Small intestine (tissue), 7 donors: Measurements from ENCODE around the gene DDX23. TPM values are rescaled to one million over a fixed set of nuclear protein-coding genes. Genes with fewer than 3 reads are reported as not detected.
"Not testable (repeated sequence)": the region's sequence is repeated elsewhere in the genome, so short reads cannot be mapped to it uniquely, and the experiment has no call there.

ENCODE experiments used
- DNase-seq, 2 donors: peaks; one replicate each; pipeline versions ENCODE4 v3.0.0 to v3.0.0-alpha.2; 2013
- FAIRE-seq: peaks from 2 replicates; lab custom pipeline; 2012; peaks lifted over from hg19 to GRCh38; lab: Jason Lieb, UNC
- H3K27ac ChIP-seq, 3 donors: one replicate each; pipeline ENCODE4 v1.5.1; 2013; ENCODE audit warnings: low read length in 2 of 3, mild to moderate bottlenecking in 2 of 3, control low read depth in 1 of 3, inconsistent platforms in 1 of 3, low read depth in 1 of 3, moderate library complexity in 1 of 3
- H3K27me3 ChIP-seq, 3 donors: one replicate each; pipeline ENCODE4 v1.6.1; 2013; ENCODE audit warnings: low read length in 3 of 3, inconsistent platforms in 1 of 3; ENCODE audit not compliant: control insufficient read depth in 3 of 3, insufficient read depth in 3 of 3
- H3K36me3 ChIP-seq, 3 donors: one replicate each; pipeline ENCODE4 v1.6.1; 2013; ENCODE audit warnings: low read length in 3 of 3, inconsistent platforms in 1 of 3, low read depth in 1 of 3, mild to moderate bottlenecking in 1 of 3, moderate library complexity in 1 of 3; ENCODE audit not compliant: control insufficient read depth in 3 of 3, insufficient read depth in 2 of 3
- H3K4me1 ChIP-seq, 3 donors: one replicate each; pipeline ENCODE4 v1.6.1; 2013; ENCODE audit warnings: low read length in 2 of 3, inconsistent platforms in 1 of 3, low read depth in 1 of 3, mild to moderate bottlenecking in 1 of 3, moderate library complexity in 1 of 3; ENCODE audit not compliant: control insufficient read depth in 3 of 3, insufficient read depth in 2 of 3
- H3K4me3 ChIP-seq, 3 donors: one replicate each; pipeline ENCODE4 v1.5.1; 2013; ENCODE audit warnings: low read length in 3 of 3, control low read depth in 1 of 3, inconsistent platforms in 1 of 3, low read depth in 1 of 3, mild to moderate bottlenecking in 1 of 3, moderate library complexity in 1 of 3
- H3K9me3 ChIP-seq, 2 donors: one replicate each; pipeline ENCODE4 v1.6.1; 2013; ENCODE audit warnings: low read depth in 1 of 2, low read length in 1 of 2; ENCODE audit not compliant: control insufficient read depth in 2 of 2, insufficient read depth in 1 of 2
- WGBS, 3 donors: extraction: QIAGEN DNeasy Blood & Tissue Kit; methylation state at CpG; one replicate each; pipeline ENCODE4 v1.1.7; 2013; 5-methylcytosine and 5-hydroxymethylcytosine counted together
- polyA plus RNA-seq, 4 donors: library from polyadenylated mRNA; stranded (reverse) in 3 of 4; unstranded in 1 of 4; fragments of 200-250 nt in 3 of 4; fragments of 120-200 nt in 1 of 4; gene quantifications; one replicate each; pipeline versions ENCODE4 v1.2.1 to v1.2.3, GENCODE V29; 2013
- donor health status: healthy with polysubstance abuse.
- donor health status: control.
- donor health status: control.
- donor health status: Bipolar disorder and iron deficiency.
- donor health status: healthy.

Gene DDX23
- polyA plus RNA-seq, 4 donors: 53.2 to 85.8 (median 57.1) TPM

DNA sequence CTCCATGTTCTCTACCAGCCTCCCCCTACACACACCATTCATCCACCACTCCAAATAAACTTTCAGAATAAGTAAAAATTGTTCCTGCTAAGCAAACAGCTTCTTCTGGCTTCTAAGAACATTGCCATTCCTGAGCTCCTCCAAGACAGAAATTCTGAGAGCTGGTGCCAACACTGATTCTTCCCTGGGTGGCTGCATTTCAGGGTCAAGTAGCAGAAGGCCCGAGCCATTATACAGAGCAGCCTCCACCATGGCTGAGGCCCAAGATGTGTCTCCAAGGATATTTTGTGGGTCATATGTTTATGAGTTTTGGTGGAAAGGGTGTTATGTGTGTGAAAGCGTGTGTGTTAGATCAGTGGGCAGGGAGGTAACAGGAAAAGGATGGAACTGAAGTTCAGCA lies 17.2 kb upstream of the DDX23 start:
- H3K4me3 ChIP-seq: no peak overlapping the region
- no peaks in the 10 kb centered on the region for H3K9me3 ChIP-seq
- peaks cover 0 to 9% (median 0%) of the 10 kb centered on the region in 3 donors for H3K27me3 ChIP-seq
- FAIRE-seq: no peak
- H3K4me1 ChIP-seq: peaks cover 0 to 7% (median 4%) of the 10 kb centered on the region in 3 donors
- no peaks in the 10 kb centered on the region for H3K36me3 ChIP-seq
- no peak for DNase-seq
- 77 to 81% (median 78%) methylated on average over 2 of the region's 2 CpGs for WGBS, 3 donors
- no peak overlapping the region for H3K27ac ChIP-seq

DNA sequence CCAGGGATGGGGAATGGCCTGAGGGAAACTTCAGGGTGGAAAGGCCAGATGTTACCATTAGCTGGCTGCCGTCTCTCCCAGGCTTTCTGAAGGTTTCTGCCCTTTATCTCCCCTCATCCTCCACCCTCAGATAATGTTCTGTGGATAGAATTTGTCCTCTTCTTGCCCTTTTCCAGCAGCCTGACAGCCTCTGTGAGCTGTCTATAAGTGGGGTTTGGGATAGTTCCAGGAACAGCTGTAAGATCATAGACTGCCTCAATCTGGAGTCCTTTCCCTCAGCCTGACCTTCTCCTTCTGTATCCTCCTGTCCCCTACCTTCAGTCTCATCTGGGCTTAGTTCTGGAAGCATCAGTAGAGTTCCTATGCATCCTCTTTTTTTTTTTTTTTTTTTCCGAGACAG lies 16.5 kb upstream of the DDX23 start:
- no peak for DNase-seq
- 69 to 81% (median 71%) methylated on average over 2 of the region's 2 CpGs for WGBS, 3 donors
- peaks cover 0 to 15% (median 0%) of the 10 kb centered on the region in 3 donors for H3K27me3 ChIP-seq
- FAIRE-seq: no peak
- peaks cover 0 to 7% (median 4%) of the 10 kb centered on the region in 3 donors for H3K4me1 ChIP-seq
- no peaks in the 10 kb centered on the region for H3K36me3 ChIP-seq
- no peak overlapping the region for H3K27ac ChIP-seq
- no peak overlapping the region for H3K4me3 ChIP-seq
- no peaks in the 10 kb centered on the region for H3K9me3 ChIP-seq

DNA sequence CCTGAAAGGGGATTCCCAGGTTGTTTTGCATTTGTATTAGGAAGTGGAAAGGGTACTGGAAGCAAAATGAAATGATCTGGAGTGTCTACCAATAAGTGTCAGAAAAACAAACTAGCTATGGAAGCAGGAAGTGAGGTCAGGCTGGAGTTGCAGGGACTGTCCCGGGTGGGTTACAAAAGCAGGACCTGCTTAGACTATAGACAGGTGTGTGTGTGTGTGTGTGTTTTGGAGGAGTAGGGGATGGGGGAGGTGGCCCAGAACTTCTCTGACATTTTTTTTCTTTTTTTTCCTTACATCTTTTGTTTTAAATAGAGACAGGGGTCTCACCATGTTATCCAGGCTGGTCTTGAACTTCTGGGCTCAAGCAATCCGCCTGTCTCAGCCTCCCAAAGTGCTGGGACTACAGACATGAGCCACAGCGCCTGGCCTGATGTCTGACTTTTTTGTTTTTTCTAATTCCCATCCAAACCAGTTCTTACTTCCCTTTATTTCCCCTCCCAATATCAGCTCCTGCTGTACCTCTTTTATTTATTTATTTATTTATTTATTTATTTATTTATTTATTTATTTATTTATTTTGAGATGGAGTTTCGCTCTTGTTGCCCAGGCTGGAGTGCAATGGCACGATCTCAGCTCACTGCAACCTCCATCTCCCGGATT lies 14.2 kb upstream of the DDX23 start:
- Histone ChIP-seq H3K4me3 (peak overlapping the region in 2 of 3 donors; percentile 58 to 68), H3K36me3 (peaks cover 0 to 7% (median 0%) of the 10 kb centered on the region in 3 donors), H3K27ac (peak overlapping the region in 2 of 3 donors; percentile 38 to 44), H3K27me3 (peaks cover 0 to 16% (median 0%) of the 10 kb centered on the region in 3 donors), H3K9me3 (no peaks in the 10 kb centered on the region), H3K4me1 (peaks cover 0 to 7% (median 4%) of the 10 kb centered on the region in 3 donors)
- FAIRE-seq (no peak), DNase-seq (no peak)
- WGBS, 3 donors: 75 to 80% (median 75%) methylated on average over 6 of the region's 6 CpGs

DNA sequence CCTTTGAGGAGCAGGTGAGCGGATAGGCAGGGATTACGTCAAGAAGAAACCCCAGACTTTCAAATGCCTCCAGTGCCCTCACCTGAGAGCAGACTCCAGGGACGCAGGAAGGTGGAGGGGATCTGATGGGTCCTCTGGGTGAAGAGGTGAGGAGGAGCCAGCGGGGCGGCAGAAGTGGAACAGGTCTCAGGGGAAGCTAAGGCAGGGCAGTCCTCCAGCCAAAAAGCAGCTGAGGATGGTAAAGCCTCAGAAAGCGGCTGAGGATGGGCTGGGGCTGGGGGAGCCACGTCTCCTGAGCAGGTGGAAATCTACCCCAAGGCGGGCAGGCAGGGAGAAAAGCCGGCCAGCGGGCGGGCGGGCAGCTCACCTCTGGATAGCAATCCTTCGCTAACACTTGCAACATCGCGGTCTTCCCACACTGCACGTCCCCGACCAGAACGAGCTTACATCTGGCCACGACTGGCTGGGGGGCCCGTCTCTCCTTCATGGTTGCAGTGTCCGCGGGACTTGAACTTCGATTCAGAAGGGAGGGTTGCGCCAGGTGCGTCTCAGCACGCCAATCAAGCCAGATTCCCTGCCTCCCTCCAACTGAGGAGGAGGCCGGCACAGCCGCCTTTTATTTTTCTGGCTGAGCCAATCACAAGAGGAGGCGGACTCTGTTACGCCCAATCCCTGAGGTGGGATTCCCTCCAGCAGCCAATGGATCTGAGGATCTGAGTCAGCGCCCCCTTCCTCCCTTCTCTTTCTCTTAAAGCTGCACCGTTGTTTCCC lies 13.5 kb upstream of the DDX23 start, which contains the start of gene RND1:
TSS of gene RND1 (minus strand) at position 590 of the 771 bp plus-strand sequence. CDS start at position 487, 103 bp downstream.
- no peaks in the 10 kb centered on the region for H3K9me3 ChIP-seq
- no peak for FAIRE-seq
- peaks cover 0 to 7% (median 4%) of the 10 kb centered on the region in 3 donors for H3K4me1 ChIP-seq
- peak within 1 kb of the TSS; percentile 28 to 68 (median 58) for H3K4me3 ChIP-seq
- peaks cover 0 to 14% (median 0%) of the 10 kb centered on the region in 3 donors for H3K36me3 ChIP-seq
- H3K27ac ChIP-seq: peak within 1 kb of the TSS in 2 of 3 donors; percentile 66 to 88
- peak; percentile 95 to 96 for DNase-seq
- H3K27me3 ChIP-seq: peaks cover 0 to 16% (median 0%) of the 10 kb centered on the region in 3 donors
- 2 to 3% (median 2%) methylated on average over 31 to 32 of the region's 32 CpGs for WGBS, 3 donors

DNA sequence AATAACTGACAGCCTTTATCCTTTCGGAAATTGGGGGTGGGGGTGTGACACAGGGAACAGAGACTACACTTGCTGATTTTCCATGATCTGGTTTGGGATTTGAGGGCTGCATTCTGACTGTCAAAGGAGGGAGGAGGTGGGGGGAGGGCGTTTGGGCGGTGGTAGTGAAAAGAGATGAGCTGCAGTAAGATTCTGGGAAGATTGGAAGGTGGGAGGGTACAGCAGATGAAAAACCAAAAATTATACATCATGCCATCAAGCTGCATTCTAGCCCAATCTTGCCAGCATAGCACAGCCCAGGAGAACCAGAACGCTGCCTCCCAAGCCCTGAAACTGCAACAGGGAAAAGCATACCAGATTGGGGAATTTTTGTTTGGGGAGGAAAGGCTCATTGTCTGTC lies 11.3 kb upstream of the DDX23 start:
- FAIRE-seq (no peak), DNase-seq (no peak)
- no peak overlapping the region for H3K4me3 ChIP-seq
- no peaks in the 10 kb centered on the region for H3K9me3 ChIP-seq
- peaks cover 0 to 16% (median 0%) of the 10 kb centered on the region in 3 donors for H3K27me3 ChIP-seq
- no peak overlapping the region for H3K27ac ChIP-seq
- H3K36me3 ChIP-seq: peaks cover 0 to 17% (median 0%) of the 10 kb centered on the region in 3 donors
- WGBS, 3 donors: 77 to 95% (median 86%) methylated on average over 4 of the region's 4 CpGs
- peaks cover 0 to 7% (median 4%) of the 10 kb centered on the region in 3 donors for H3K4me1 ChIP-seq

DNA sequence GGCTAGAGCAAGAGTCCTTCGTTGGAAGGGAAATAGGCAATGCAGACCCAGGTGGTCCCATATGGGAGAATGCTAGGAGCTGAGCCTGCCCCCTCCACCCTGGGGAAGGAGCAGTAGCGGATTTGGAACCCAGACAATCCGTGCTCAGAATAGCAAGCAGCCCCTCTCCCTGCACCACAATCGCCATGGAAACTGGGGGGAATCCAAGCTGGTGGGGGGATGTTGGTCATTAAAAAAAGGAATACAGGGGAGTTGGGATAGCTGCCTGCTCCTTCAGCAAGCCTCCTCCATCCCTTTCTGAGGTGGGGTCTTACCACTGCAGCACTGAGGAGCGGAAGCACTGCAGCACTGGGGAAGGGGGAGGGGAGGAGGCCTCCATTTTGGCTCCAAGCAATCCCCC lies 10.8 kb upstream of the DDX23 start:
- no peaks in the 10 kb centered on the region for H3K9me3 ChIP-seq
- WGBS, 3 donors: 73 to 92% (median 91%) methylated on average over 5 of the region's 5 CpGs
- H3K4me3 ChIP-seq: no peak overlapping the region
- DNase-seq (no peak), FAIRE-seq (no peak)
- H3K4me1 ChIP-seq: peaks cover 0 to 7% (median 4%) of the 10 kb centered on the region in 3 donors
- peaks cover 0 to 16% (median 0%) of the 10 kb centered on the region in 3 donors for H3K27me3 ChIP-seq
- H3K27ac ChIP-seq: no peak overlapping the region
- peaks cover 0 to 21% (median 0%) of the 10 kb centered on the region in 3 donors for H3K36me3 ChIP-seq

DNA sequence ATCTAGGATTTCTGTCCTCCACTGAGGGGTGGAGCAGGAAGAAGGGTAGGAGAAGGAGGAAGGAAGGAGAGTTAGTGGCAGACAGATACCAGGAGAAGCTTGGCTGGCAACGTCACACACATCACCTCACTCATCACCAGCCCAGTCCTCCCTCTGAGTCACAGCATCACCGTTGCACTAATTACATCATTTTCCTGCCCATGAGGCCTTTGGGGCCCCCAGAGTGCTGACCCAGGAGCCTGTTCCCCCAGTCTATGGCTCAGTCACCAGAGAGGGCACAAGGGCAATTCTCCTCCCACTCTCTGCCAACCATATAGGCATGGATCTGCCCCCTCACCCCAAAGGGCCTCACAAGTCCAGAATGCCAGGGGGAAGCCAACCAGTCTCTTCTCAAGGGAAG lies 9.1 kb upstream of the DDX23 start:
- no peak for FAIRE-seq

DNA sequence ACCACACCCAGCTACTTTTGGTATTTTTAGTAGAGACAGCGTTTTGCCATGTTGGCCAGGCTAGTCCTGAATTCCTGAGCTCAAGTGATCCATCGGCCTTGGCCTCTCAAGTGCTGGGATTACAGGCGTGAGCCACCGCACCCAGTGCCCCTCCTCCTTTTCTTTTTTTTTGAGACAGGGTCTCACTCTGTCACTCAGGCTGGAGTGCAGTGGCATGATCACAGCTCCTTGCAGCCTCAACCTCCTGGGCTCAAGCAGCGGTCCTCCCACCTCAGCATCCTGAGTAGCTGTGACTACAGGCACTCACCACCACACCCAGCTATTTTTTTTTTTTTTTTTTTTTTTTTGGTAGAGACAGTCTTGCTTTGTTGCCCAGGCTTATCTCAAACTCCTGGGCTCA lies 8.3 kb upstream of the DDX23 start:
- H3K4me3 ChIP-seq, H3K9me3 ChIP-seq, H3K27ac ChIP-seq, DNase-seq, H3K4me1 ChIP-seq, FAIRE-seq: not testable (repeated sequence)
- H3K36me3 ChIP-seq: peaks cover 0 to 27% (median 0%) of the 10 kb centered on the region in 3 donors
- H3K27me3 ChIP-seq: peaks cover 0 to 16% (median 0%) of the 10 kb centered on the region in 3 donors
- WGBS, 3 donors: 91 to 93% (median 92%) methylated on average over 5 of the region's 5 CpGs

More for the DNA sequence above, 9.1 kb upstream of the DDX23 start:
- Histone ChIP-seq H3K27me3 (peaks cover 0 to 16% (median 0%) of the 10 kb centered on the region in 3 donors), H3K9me3 (no peaks in the 10 kb centered on the region), H3K4me1 (peaks cover 0 to 7% (median 4%) of the 10 kb centered on the region in 3 donors), H3K27ac (no peak overlapping the region), H3K4me3 (no peak overlapping the region), H3K36me3 (peaks cover 0 to 27% (median 0%) of the 10 kb centered on the region in 3 donors)
- 24 to 60% (median 47%) methylated on average over 2 of the region's 2 CpGs for WGBS, 3 donors
- no peak for DNase-seq
